H9 (cell line): Measurements from ENCODE around the gene RNF213. TPM values are rescaled to one million over a fixed set of nuclear protein-coding genes. Genes with fewer than 3 reads are reported as not detected.
A peak's percentile ranks its signal among the peaks of the same experiment; 100 is the strongest.

Source experiments
- DNase-seq: peaks from one replicate; pipeline ENCODE4 v3.0.0-alpha.2; 2017
- H2AFZ ChIP-seq: one replicate; pipeline ENCODE4 v1.6.1; 2013; ENCODE audit warnings: mild to moderate bottlenecking, low read length, control low read depth, moderate library complexity
- H2AK5ac ChIP-seq: 2 replicates; pipeline ENCODE4 v1.6.1; 2013; ENCODE audit warnings: low read length, control low read depth, mixed read lengths; ENCODE audit not compliant: insufficient read length
- H2BK120ac ChIP-seq: one replicate; pipeline ENCODE4 v1.6.1; 2013; ENCODE audit warnings: low read depth, mild to moderate bottlenecking, low read length, control low read depth, inconsistent platforms; ENCODE audit not compliant: poor library complexity, severe bottlenecking
- H2BK12ac ChIP-seq: 2 replicates; pipeline ENCODE4 v1.6.1; 2013; ENCODE audit warnings: low read length, control low read depth, mixed read lengths, low read depth; ENCODE audit not compliant: insufficient read length
- H2BK15ac ChIP-seq: 2 replicates; pipeline ENCODE4 v1.6.1; 2013; ENCODE audit warnings: low read depth, low read length, control low read depth
- H2BK20ac ChIP-seq: one replicate; pipeline ENCODE4 v1.6.1; 2013; ENCODE audit warnings: low read depth, mild to moderate bottlenecking, low read length, control low read depth, inconsistent platforms; ENCODE audit not compliant: poor library complexity, severe bottlenecking
- H2BK5ac ChIP-seq: 2 replicates; pipeline ENCODE4 v1.6.1; 2013; ENCODE audit warnings: low read length, control low read depth, mixed read lengths; ENCODE audit not compliant: insufficient read length
- H3K14ac ChIP-seq: 2 replicates; pipeline ENCODE4 v1.6.1; 2013; ENCODE audit warnings: low read length, control low read depth; ENCODE audit not compliant: insufficient read depth
- H3K18ac ChIP-seq: 2 replicates; pipeline ENCODE4 v1.6.1; 2013; ENCODE audit warnings: low read depth, mild to moderate bottlenecking, mixed read lengths, low read length, control low read depth; ENCODE audit not compliant: insufficient read length
- H3K23ac ChIP-seq: 2 replicates; pipeline ENCODE4 v1.6.1; 2013; ENCODE audit warnings: low read length, control low read depth, mixed read lengths, low read depth; ENCODE audit not compliant: insufficient read length
- H3K23me2 ChIP-seq: 2 replicates; pipeline ENCODE4 v1.6.1; 2013; ENCODE audit warnings: low read depth, mild to moderate bottlenecking, mixed read lengths, low read length, control low read depth; ENCODE audit not compliant: insufficient read length, poor library complexity, severe bottlenecking
- H3K27ac ChIP-seq: 2 replicates; pipeline ENCODE4 v1.5.1; 2013; ENCODE audit warnings: low read length, control low read depth, mixed read lengths, low read depth; ENCODE audit not compliant: insufficient read length
- H3K27me3 ChIP-seq: 2 replicates; pipeline ENCODE4 v1.6.1; 2013; ENCODE audit warnings: low read length, control low read depth, inconsistent platforms; ENCODE audit not compliant: insufficient read depth
- H3K4ac ChIP-seq: 2 replicates; pipeline ENCODE4 v1.6.1; 2013; ENCODE audit warnings: low read depth, mild to moderate bottlenecking, control low read depth, inconsistent platforms, low read length, moderate library complexity
- H3K4me1 ChIP-seq: 2 replicates; pipeline ENCODE4 v1.6.1; 2013; ENCODE audit warnings: low read length, control low read depth, inconsistent platforms; ENCODE audit not compliant: insufficient read depth
- H3K4me2 ChIP-seq: 2 replicates; pipeline ENCODE4 v1.6.1; 2013; ENCODE audit warnings: low read length, control low read depth, mixed read lengths; ENCODE audit not compliant: insufficient read length, insufficient read depth
- H3K56ac ChIP-seq: 2 replicates; pipeline ENCODE4 v1.6.1; 2013; ENCODE audit warnings: low read depth, mild to moderate bottlenecking, mixed read lengths, low read length, control low read depth; ENCODE audit not compliant: insufficient read length
- H3K79me1 ChIP-seq: 2 replicates; pipeline ENCODE4 v1.6.1; 2013; ENCODE audit warnings: low read depth, mild to moderate bottlenecking, moderate library complexity, low read length, control low read depth, inconsistent platforms; ENCODE audit not compliant: insufficient read depth, poor library complexity, severe bottlenecking
- H3K79me2 ChIP-seq: 2 replicates; pipeline ENCODE4 v1.6.1; 2013; ENCODE audit warnings: low read length, control low read depth, inconsistent platforms; ENCODE audit not compliant: insufficient read depth
- H3K9ac ChIP-seq: 2 replicates; pipeline ENCODE4 v1.6.1; 2013; ENCODE audit warnings: low read length, control low read depth, mixed read lengths; ENCODE audit not compliant: insufficient read length; ENCODE audit errors: extremely low read depth
- H3K9me3 ChIP-seq: one replicate; pipeline ENCODE4 v1.6.1; 2013; ENCODE audit warnings: low read depth, low read length, inconsistent platforms; ENCODE audit not compliant: control insufficient read depth
- H3T11ph ChIP-seq: one replicate; pipeline ENCODE4 v1.6.1; 2013; ENCODE audit warnings: mild to moderate bottlenecking, low read length, control low read depth, inconsistent platforms
- H4K20me1 ChIP-seq: one replicate; pipeline ENCODE4 v1.6.1; 2013; ENCODE audit not compliant: control insufficient read depth, insufficient read length, insufficient read depth
- H4K5ac ChIP-seq: 2 replicates; pipeline ENCODE4 v1.6.1; 2013; ENCODE audit warnings: low read depth, mild to moderate bottlenecking, mixed read lengths, low read length, control low read depth; ENCODE audit not compliant: insufficient read length
- H4K8ac ChIP-seq: replicated peaks from 2 replicates; pipeline ENCODE4 v1.6.1; 2013; ENCODE audit warnings: low read length, control low read depth, mixed read lengths, low read depth; ENCODE audit not compliant: insufficient read length
- H4K91ac ChIP-seq: 2 replicates; pipeline ENCODE4 v1.6.1; 2013; ENCODE audit warnings: low read depth, mild to moderate bottlenecking, moderate library complexity, mixed read lengths, low read length, control low read depth; ENCODE audit not compliant: insufficient read length
- H3K27ac Mint-ChIP-seq, 3 experiments: 2 replicates in 2 of 3; 3 replicates in 1 of 3; pipeline ENCODE4 v1.8.0; 2020 to 2021; ENCODE audit warnings: mixed read lengths in 3 of 3, mild to moderate bottlenecking in 1 of 3, moderate library complexity in 1 of 3
- H3K27me3 Mint-ChIP-seq: 2 replicates; pipeline ENCODE4 v1.8.0; 2021; ENCODE audit warnings: low read depth, mild to moderate bottlenecking, moderate library complexity, mixed read lengths
- H3K36me3 Mint-ChIP-seq, 3 experiments: 2 replicates in 2 of 3; 3 replicates in 1 of 3; pipeline ENCODE4 v1.8.0; 2020 to 2021; ENCODE audit warnings: low read depth in 3 of 3, mixed read lengths in 3 of 3; ENCODE audit not compliant: insufficient read depth in 1 of 3
- H3K4me1 Mint-ChIP-seq, 2 experiments: 2 replicates each; pipeline ENCODE4 v1.8.0; 2020; ENCODE audit warnings: mixed read lengths in 2 of 2
- H3K4me3 Mint-ChIP-seq, 2 experiments: 2 replicates in 1 of 2; 3 replicates in 1 of 2; pipeline ENCODE4 v1.8.0; 2020 to 2021; ENCODE audit warnings: mild to moderate bottlenecking in 2 of 2, mixed read lengths in 2 of 2, moderate library complexity in 1 of 2
- H3K9me3 Mint-ChIP-seq, 2 experiments: 2 replicates in 1 of 2; 3 replicates in 1 of 2; pipeline ENCODE4 v1.8.0; 2020; ENCODE audit warnings: mild to moderate bottlenecking in 2 of 2, mixed read lengths in 2 of 2, moderate library complexity in 1 of 2
- CTCF ChIP-seq: fragments of 200-600 bp; sonication (generic); conservative IDR thresholded peaks from 3 replicates; pipeline ENCODE4 v1.8.0; 2021; ENCODE audit warnings: antibody characterized with exemption, mild to moderate bottlenecking
- WGBS: extraction: QIAGEN DNeasy Blood & Tissue Kit; methylation state at CpG from one replicate; pipeline ENCODE4 v1.1.7; 2013; ENCODE audit warnings: missing lambda C conversion rate, low lambda C conversion rate, mixed read lengths; ENCODE audit not compliant: insufficient read length; ENCODE audit errors: extremely low coverage; 5-methylcytosine and 5-hydroxymethylcytosine counted together
- total RNA-seq: library from RNA; stranded (reverse); gene quantifications from 2 replicates; pipeline ENCODE4 v1.2.1, GENCODE V29; 2021

RNF213 gene
- total RNA-seq, 1 experiment from 2014 or later, result 34.3 TPM

GRCh38 chr17:80363518-80364090 is 103.0 kb downstream of the RNF213 start:
- H3K4me2 ChIP-seq, result no peak overlapping the region
- no peak overlapping the region for H2AFZ ChIP-seq
- H2BK20ac ChIP-seq, result no peak overlapping the region
- H2BK120ac ChIP-seq, result no peak overlapping the region
- DNase-seq, result no peak
- H3K9me3 ChIP-seq, result no peaks in the 10 kb centered on the region
- H3K27ac ChIP-seq, result no peak overlapping the region
- no peak overlapping the region for H3K14ac ChIP-seq
- H2BK5ac ChIP-seq, result no peak overlapping the region
- H3K4me1 ChIP-seq, result no peaks in the 10 kb centered on the region
- H3K27me3 Mint-ChIP-seq, result no peaks in the 10 kb centered on the region
- peak overlapping the region in 1 of 3 experiments; percentile 88; a peak in 1 of 7 replicates for H3K27ac Mint-ChIP-seq
- H3K27me3 ChIP-seq, result no peaks in the 10 kb centered on the region
- H3K79me2 ChIP-seq, result no peaks in the 10 kb centered on the region
- no peak overlapping the region for H4K5ac ChIP-seq
- H3K36me3 Mint-ChIP-seq, result peaks cover 25 to 79% (median 58%) of the 10 kb centered on the region in 3 experiments
- WGBS, result no CpG with 5 or more reads among the region's 28 CpGs
- no peaks in the 10 kb centered on the region for H3K9me3 Mint-ChIP-seq
- no peak overlapping the region for H2BK12ac ChIP-seq
- no peak overlapping the region for H3K4me3 Mint-ChIP-seq
- no peak for TF ChIP-seq CTCF
- H3K9ac ChIP-seq, result no peak overlapping the region
- no peak overlapping the region for H3K4ac ChIP-seq
- H3T11ph ChIP-seq, result no peak overlapping the region
- no peaks in the 10 kb centered on the region for H3K4me1 Mint-ChIP-seq
- H4K91ac ChIP-seq, result no peak overlapping the region
- no peak overlapping the region for H2AK5ac ChIP-seq
- H2BK15ac ChIP-seq, result no peak overlapping the region
- no peak overlapping the region for H3K56ac ChIP-seq
- no peaks in the 10 kb centered on the region for H4K20me1 ChIP-seq
- H4K8ac ChIP-seq, result no peak overlapping the region
- no peak overlapping the region for H3K18ac ChIP-seq
- no peaks in the 10 kb centered on the region for H3K23me2 ChIP-seq
- H3K79me1 ChIP-seq, result no peaks in the 10 kb centered on the region
- H3K23ac ChIP-seq, result no peak overlapping the region
